AG10803 (cell line): ENCODE measurements around the gene PPIL4.
"Not testable (repeated sequence)": the region's sequence is repeated elsewhere in the genome, so short reads cannot be mapped to it uniquely, and the experiment has no call there.

Experiments used
- DNase-seq: peaks from one replicate; pipeline ENCODE4 v3.0.0; 2010; ENCODE audit warnings: low read depth
- H3K4me3 ChIP-seq: 2 replicates; pipeline ENCODE4 v1.5.1; 2011; ENCODE audit warnings: mild to moderate bottlenecking, low read length, control low read depth
- TF ChIP-seq, protein P1 (sequence below): conservative IDR thresholded peaks from 2 replicates; pipeline ENCODE4 v1.5.1; 2011; ENCODE audit warnings: mild to moderate bottlenecking, low read length, control low read depth, inconsistent platforms

The PPIL4 gene

DNA sequence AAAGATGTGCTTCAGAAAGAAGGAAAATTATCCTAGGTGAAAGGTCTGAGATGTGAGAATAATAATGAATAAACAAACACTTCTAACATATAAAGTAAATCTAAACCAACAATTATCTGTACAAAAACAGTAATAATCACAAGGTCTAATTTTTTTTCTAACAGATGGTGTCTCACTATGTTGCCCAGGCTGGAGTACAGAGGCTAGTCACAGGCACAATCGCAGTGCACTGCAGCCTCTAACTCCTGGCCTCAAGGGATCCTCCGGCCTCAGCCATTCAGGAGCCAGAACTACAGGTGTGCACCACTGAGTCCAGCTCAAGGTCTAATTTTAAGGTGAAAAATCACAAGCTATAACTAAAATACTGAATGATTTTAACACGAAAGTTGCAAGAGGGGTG lies 44.1 kb downstream of the PPIL4 start:
- H3K4me3 ChIP-seq: no peak overlapping the region
- TF ChIP-seq, protein P1, sequence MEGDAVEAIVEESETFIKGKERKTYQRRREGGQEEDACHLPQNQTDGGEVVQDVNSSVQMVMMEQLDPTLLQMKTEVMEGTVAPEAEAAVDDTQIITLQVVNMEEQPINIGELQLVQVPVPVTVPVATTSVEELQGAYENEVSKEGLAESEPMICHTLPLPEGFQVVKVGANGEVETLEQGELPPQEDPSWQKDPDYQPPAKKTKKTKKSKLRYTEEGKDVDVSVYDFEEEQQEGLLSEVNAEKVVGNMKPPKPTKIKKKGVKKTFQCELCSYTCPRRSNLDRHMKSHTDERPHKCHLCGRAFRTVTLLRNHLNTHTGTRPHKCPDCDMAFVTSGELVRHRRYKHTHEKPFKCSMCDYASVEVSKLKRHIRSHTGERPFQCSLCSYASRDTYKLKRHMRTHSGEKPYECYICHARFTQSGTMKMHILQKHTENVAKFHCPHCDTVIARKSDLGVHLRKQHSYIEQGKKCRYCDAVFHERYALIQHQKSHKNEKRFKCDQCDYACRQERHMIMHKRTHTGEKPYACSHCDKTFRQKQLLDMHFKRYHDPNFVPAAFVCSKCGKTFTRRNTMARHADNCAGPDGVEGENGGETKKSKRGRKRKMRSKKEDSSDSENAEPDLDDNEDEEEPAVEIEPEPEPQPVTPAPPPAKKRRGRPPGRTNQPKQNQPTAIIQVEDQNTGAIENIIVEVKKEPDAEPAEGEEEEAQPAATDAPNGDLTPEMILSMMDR: no peak
- no peak for DNase-seq

DNA sequence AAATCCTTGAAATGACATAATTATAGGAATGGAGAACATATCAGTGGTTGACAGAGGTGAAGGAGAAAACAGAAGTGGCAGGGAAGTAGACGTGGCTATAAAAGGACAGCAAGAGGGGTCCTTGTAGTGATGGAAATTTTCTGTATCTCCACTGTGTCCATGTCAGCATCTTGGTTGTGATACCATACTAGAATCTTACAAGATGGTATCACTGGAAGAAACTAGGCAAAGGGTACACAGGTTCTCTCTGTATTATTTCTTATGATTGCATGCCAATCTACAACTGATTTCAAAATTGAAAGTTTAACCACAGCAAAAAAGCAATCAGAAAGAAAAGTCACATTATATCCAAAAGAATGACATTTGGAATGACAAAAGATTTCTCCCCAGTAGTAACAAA lies 44.6 kb downstream of the PPIL4 start:
- DNase-seq: no peak
- no peak overlapping the region for H3K4me3 ChIP-seq
- TF ChIP-seq, protein P1: no peak

DNA sequence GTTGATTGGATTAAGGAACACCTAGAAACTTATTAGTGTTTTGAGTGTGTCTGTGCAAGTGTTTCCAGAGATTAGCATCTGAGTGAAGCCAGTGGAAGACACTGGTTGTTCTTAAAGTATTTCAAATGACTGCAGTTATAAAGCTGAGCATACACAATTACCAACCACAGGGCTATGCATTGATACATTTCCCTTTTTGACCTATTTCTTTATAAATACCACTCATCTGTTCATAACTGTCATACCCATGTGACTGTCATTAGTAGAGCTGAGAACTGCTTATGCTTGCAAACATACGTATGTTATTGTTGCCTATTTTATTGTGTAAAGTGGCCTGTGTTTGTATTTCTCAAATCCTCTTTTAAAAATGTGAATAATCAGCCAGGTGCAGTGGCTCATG lies 45.7 kb downstream of the PPIL4 start:
- no peak for DNase-seq
- TF ChIP-seq, protein P1: no peak
- H3K4me3 ChIP-seq: no peak overlapping the region

DNA sequence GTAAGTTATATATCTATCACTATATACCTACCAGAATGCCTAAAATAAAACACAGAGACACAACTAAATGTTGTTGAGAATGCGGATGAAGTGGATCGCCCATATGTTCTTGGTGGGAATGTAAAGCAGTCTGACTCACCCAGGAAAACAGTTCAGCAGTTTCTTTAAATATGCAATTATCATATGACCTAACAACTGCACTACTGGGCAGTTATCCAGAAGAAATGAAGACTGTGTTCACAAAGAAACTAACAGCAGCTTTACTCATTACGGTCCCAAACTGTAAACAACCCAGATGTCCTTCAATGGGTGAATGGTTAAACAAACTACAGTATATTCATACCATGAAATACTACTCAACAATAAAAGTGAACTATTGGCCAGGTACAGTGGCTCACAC lies 46.8 kb downstream of the PPIL4 start:
- H3K4me3 ChIP-seq: no peak overlapping the region

DNA sequence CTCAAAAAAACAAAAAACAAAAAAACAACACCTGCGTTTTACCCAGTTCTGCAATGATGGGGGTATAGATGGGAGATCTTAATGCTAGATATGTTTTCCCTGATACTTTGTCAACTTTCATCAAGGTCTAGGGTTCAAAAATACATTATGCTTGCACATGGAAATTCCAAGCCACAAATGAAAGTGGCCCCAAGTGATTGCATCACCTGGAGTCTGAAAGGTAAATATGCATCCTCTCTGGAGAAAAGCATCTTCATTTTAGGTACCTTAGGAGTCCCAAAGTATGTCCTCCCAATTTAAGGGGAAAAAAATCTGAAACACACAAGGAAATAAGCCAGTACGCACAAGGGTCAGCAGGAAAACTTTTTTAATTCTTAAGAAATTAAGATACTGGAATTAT lies 48.5 kb downstream of the PPIL4 start:
- TF ChIP-seq, protein P1: no peak
- no peak for DNase-seq
- no peak overlapping the region for H3K4me3 ChIP-seq

More for the DNA sequence above, 46.8 kb downstream of the PPIL4 start:
- peak; percentile 56 for DNase-seq
- TF ChIP-seq, protein P1: no peak

DNA sequence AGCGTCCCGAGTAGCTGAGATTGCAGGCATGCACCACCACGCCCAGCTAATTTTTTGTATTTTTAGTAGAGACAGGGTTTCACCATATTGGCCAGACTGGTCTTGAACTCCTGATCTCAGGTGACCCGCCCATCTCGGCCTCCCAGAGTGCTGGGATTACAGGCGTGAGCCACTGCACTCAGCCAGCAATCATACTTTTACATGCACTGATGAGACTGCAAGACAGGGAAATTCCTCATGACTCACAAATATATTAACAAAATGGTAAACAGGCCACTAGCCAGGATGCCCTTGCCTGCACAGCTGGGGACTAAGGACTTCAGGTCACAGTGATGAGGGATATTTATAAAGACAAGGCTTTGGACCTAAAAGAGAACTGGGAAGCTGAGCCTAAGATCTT lies 49.2 kb downstream of the PPIL4 start:
- DNase-seq: peak; percentile 37
- not testable (repeated sequence) for H3K4me3 ChIP-seq

DNA sequence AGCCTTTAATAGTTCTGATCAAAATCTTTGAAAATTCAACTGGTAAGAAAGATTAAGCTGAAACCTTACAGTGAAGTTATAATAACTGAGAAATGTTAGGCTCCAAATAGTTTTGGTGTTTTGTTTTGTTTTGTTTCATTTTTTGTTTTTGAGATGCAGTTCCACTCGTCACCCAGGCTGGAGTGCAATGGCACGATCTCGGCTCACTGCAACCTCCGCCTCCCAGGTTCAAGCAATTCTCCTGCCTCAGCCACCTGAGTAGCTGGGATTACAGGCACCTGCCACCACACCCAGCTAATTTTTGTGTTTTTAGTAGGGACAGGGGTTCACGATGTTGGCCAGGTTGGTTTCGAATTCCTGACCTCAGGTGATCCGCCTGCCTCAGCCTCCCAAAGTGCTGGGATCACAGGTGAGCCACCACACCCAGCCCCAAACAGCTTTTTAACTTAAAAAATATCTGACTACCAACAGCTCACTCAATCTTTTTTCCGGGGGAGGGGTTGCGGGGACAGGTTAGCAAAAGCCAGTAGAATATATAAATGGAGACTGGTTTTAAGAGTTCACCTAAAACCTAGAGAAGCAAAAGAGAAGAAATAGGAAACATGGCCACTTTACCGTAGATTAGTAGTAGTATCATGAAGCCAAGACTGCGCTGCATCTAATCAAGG lies 50.4 kb downstream of the PPIL4 start:
- not testable (repeated sequence) for H3K4me3 ChIP-seq, DNase-seq

DNA sequence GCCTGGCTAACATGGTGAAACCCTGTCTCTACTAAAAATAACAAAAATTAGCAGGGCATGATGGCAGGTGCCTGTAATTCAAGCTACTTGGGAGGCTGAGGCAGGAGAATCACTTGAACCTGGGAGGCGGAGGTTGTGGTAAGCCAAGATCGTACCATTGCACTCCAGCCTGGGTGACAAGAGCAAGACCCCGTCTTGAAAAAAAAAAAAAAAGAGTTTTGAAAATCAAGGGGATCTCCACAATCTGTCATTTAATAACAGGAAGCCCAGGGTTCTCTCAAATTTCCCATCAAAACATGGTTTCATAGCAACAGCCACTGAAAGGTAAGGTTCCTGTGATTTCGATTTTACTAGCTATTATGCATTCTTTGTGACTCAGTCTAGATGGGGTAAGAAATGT lies 51.0 kb downstream of the PPIL4 start:
- not testable (repeated sequence) for H3K4me3 ChIP-seq, DNase-seq

DNA sequence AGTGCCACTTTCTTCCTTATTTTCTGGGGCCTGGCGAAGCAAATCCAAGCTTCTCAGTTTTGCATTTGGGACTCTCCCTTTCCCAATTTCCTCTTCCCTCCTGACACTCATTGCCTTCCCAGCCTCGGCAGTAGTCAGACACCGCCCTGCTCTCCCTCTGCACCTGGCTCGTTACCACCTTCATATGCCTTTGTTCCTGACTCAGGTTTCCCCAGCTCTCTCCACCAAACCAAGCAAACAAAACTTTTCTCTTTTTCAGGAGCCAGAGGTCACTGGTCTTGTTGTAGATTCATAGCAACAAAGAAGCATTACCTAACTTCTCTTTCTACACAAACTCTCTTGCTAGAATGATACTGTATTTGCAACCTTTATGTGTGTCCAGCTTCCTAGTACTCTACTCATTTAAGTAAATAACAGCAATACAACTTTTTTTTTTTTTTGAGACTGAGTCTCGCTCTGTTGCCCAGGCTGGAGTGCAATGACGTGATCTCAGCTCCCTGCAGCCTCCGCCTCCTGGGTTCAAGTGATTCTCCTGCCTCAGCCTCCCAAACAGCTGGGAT lies 52.0 kb downstream of the PPIL4 start:
- DNase-seq: no peak
- TF ChIP-seq, protein P1: no peak
- no peak overlapping the region for H3K4me3 ChIP-seq
